Nephron progenitor cell (in vitro differentiated cells): ENCODE data around the gene SIGLEC10.
"Not testable (repeated sequence)": the region's sequence is repeated elsewhere in the genome, so short reads cannot be mapped to it uniquely, and the experiment has no call there.

ENCODE experiments used
- DNase-seq: peaks from one replicate; pipeline ENCODE4 v3.0.0; 2021
- H3K27ac Mint-ChIP-seq: 2 replicates; pipeline ENCODE4 v1.8.0; 2021; ENCODE audit warnings: mild to moderate bottlenecking, moderate library complexity, mixed read lengths
- H3K27me3 Mint-ChIP-seq: 2 replicates; pipeline ENCODE4 v1.8.0; 2021; ENCODE audit warnings: mild to moderate bottlenecking, low read depth, mixed read lengths; ENCODE audit not compliant: poor library complexity
- H3K36me3 Mint-ChIP-seq: 2 replicates; pipeline ENCODE4 v1.8.0; 2021; ENCODE audit warnings: low read depth, mixed read lengths
- H3K4me1 Mint-ChIP-seq: 2 replicates; pipeline ENCODE4 v1.8.0; 2021; ENCODE audit warnings: mixed read lengths
- H3K4me3 Mint-ChIP-seq: 2 replicates; pipeline ENCODE4 v1.8.0; 2021; ENCODE audit warnings: mild to moderate bottlenecking, moderate library complexity, mixed read lengths
- H3K9me3 Mint-ChIP-seq: 2 replicates; pipeline ENCODE4 v1.8.0; 2021; ENCODE audit warnings: mild to moderate bottlenecking, moderate library complexity, mixed read lengths
- CTCF ChIP-seq: fragments of 200-600 bp; sonication (generic); IDR thresholded peaks from 2 replicates; pipeline ENCODE4 v1.5.0; 2021; ENCODE audit warnings: antibody characterized with exemption

Gene SIGLEC10

GRCh38 chr19:51398096-51398704, 19.2 kb downstream of the SIGLEC10 start:
- DNase-seq = no peak
- TF ChIP-seq CTCF = peak; percentile 43

GRCh38 chr19:51397453-51397852, 20.0 kb downstream of the SIGLEC10 start:
- Mint-ChIP-seq H3K4me1 (peaks cover 34% of the 10 kb centered on the region), H3K36me3 (peaks cover 23% of the 10 kb centered on the region), H3K9me3 (peaks cover 27% of the 10 kb centered on the region)
- not testable (repeated sequence) for DNase-seq, H3K27me3 Mint-ChIP-seq, H3K27ac Mint-ChIP-seq, H3K4me3 Mint-ChIP-seq

More at GRCh38 chr19:51398096-51398704, 19.2 kb downstream of the SIGLEC10 start:
- peak overlapping the region; percentile 46 for H3K27ac Mint-ChIP-seq
- peaks cover 34% of the 10 kb centered on the region for H3K4me1 Mint-ChIP-seq
- peaks cover 31% of the 10 kb centered on the region for H3K36me3 Mint-ChIP-seq
- H3K9me3 Mint-ChIP-seq = peaks cover 34% of the 10 kb centered on the region
- peaks cover 6% of the 10 kb centered on the region for H3K27me3 Mint-ChIP-seq
- H3K4me3 Mint-ChIP-seq = no peak overlapping the region

- H3K4me3 Mint-ChIP-seq = peak overlapping the region; percentile 52
Measured at GRCh38 chr19:51396175-51396574, 21.3 kb downstream of the SIGLEC10 start.

GRCh38 chr19:51394050-51394836, 23.2 kb downstream of the SIGLEC10 start:
- peak; percentile 94 for DNase-seq
- H3K4me1 Mint-ChIP-seq = peaks cover 53% of the 10 kb centered on the region
- H3K9me3 Mint-ChIP-seq = no peaks in the 10 kb centered on the region
- H3K27ac Mint-ChIP-seq = peak overlapping the region; percentile 95
- H3K4me3 Mint-ChIP-seq = peak overlapping the region; percentile 91
- H3K36me3 Mint-ChIP-seq = no peaks in the 10 kb centered on the region
- no peak for TF ChIP-seq CTCF
- H3K27me3 Mint-ChIP-seq = peaks cover 3% of the 10 kb centered on the region

More at GRCh38 chr19:51396175-51396574, 21.3 kb downstream of the SIGLEC10 start:
- H3K36me3 Mint-ChIP-seq = peaks cover 14% of the 10 kb centered on the region
- no peak for DNase-seq
- H3K4me1 Mint-ChIP-seq = peaks cover 36% of the 10 kb centered on the region
- TF ChIP-seq CTCF = no peak
- H3K27ac Mint-ChIP-seq = no peak overlapping the region
- peaks cover 14% of the 10 kb centered on the region for H3K9me3 Mint-ChIP-seq
- peaks cover 3% of the 10 kb centered on the region for H3K27me3 Mint-ChIP-seq

- Mint-ChIP-seq H3K9me3 (no peaks in the 10 kb centered on the region), H3K36me3 (no peaks in the 10 kb centered on the region), H3K27me3 (peaks cover 3% of the 10 kb centered on the region), H3K27ac (no peak overlapping the region), H3K4me3 (peak overlapping the region; percentile 28), H3K4me1 (peaks cover 59% of the 10 kb centered on the region)
- no peak for TF ChIP-seq CTCF
- DNase-seq = no peak
Measured at GRCh38 chr19:51392701-51393100, 24.7 kb downstream of the SIGLEC10 start.

- H3K4me3 Mint-ChIP-seq = peak overlapping the region; percentile 33
- TF ChIP-seq CTCF = no peak
Measured at GRCh38 chr19:51391073-51391611, 26.3 kb downstream of the SIGLEC10 start.

More at GRCh38 chr19:51391073-51391611, 26.3 kb downstream of the SIGLEC10 start:
- Mint-ChIP-seq H3K4me1 (peaks cover 59% of the 10 kb centered on the region), H3K27me3 (peaks cover 6% of the 10 kb centered on the region), H3K36me3 (no peaks in the 10 kb centered on the region), H3K27ac (no peak overlapping the region), H3K9me3 (no peaks in the 10 kb centered on the region)
- no peak for DNase-seq
